PFSK-1 (cell line): ENCODE data around the gene ABCC8.

ENCODE experiments used
- FOXP2 ChIP-seq: optimal IDR thresholded peaks from 2 replicates; pipeline ENCODE3; 2011; ENCODE audit warnings: borderline replicate concordance, control low read depth, inconsistent platforms; ENCODE audit not compliant: insufficient read depth; ENCODE audit errors: extremely low read length, extremely low read depth
- POLR2AphosphoS5 ChIP-seq: IDR thresholded peaks from 2 replicates; pipeline ENCODE4 v1.6.1; 2012; ENCODE audit warnings: low read depth, mild to moderate bottlenecking, control low read depth, low read length, moderate library complexity
- SIN3A ChIP-seq: IDR thresholded peaks from 2 replicates; pipeline ENCODE4 v1.6.1; 2012; ENCODE audit warnings: mild to moderate bottlenecking, low read length, moderate library complexity, borderline replicate concordance; ENCODE audit not compliant: insufficient read depth
- TAF1 ChIP-seq: IDR thresholded peaks from 2 replicates; pipeline ENCODE4 v1.6.1; 2012; ENCODE audit warnings: low read length, control low read depth, borderline replicate concordance; ENCODE audit not compliant: insufficient read depth
- TF ChIP-seq, protein P1 (sequence below), 2 experiments: IDR thresholded peaks; 2 replicates each; pipeline versions ENCODE4 v1.6.1 to v1.8.0; 2011 to 2012; ENCODE audit warnings: low read depth in 2 of 2, low read length in 2 of 2, control low read depth in 1 of 2, inconsistent platforms in 1 of 2, mild to moderate bottlenecking in 1 of 2, moderate library complexity in 1 of 2; ENCODE audit not compliant: insufficient read depth in 1 of 2

DNA sequence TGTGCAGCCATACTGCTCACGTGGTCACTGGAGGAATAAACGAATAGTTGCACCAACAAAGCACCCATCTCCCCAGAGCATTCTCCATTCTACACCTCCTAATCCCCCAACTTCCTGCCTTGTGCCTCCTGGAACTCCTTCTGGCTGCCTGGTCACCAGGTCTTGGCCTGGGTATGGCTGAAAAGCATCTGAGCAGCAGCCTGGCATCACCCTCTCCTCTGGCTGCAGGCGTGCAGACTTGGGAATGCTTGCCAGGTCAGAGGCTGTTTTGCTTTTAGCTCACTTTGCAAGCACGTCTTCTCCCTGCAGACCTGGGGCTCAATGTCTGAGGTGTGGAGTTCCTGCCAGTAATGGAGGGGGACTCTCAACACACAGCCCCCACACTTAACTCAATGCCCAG is 54.9 kb downstream of the ABCC8 start:
- TF ChIP-seq POLR2AphosphoS5: no peak
- TF ChIP-seq SIN3A: no peak
- TF ChIP-seq, protein P1, sequence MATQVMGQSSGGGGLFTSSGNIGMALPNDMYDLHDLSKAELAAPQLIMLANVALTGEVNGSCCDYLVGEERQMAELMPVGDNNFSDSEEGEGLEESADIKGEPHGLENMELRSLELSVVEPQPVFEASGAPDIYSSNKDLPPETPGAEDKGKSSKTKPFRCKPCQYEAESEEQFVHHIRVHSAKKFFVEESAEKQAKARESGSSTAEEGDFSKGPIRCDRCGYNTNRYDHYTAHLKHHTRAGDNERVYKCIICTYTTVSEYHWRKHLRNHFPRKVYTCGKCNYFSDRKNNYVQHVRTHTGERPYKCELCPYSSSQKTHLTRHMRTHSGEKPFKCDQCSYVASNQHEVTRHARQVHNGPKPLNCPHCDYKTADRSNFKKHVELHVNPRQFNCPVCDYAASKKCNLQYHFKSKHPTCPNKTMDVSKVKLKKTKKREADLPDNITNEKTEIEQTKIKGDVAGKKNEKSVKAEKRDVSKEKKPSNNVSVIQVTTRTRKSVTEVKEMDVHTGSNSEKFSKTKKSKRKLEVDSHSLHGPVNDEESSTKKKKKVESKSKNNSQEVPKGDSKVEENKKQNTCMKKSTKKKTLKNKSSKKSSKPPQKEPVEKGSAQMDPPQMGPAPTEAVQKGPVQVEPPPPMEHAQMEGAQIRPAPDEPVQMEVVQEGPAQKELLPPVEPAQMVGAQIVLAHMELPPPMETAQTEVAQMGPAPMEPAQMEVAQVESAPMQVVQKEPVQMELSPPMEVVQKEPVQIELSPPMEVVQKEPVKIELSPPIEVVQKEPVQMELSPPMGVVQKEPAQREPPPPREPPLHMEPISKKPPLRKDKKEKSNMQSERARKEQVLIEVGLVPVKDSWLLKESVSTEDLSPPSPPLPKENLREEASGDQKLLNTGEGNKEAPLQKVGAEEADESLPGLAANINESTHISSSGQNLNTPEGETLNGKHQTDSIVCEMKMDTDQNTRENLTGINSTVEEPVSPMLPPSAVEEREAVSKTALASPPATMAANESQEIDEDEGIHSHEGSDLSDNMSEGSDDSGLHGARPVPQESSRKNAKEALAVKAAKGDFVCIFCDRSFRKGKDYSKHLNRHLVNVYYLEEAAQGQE (IDR thresholded peaks at IDR 0.05; ENCODE audit: insufficient read depth in 1 of 2, low read depth in 2 of 2, low read length in 2 of 2): no peak
- TF ChIP-seq TAF1: no peak
- no peak for TF ChIP-seq FOXP2
